IMR-90 (cell line): ENCODE results near the gene FAM227B.

Experiments
- CHD1 ChIP-seq: IDR thresholded peaks from 2 replicates; pipeline ENCODE4 v1.6.1; 2012; ENCODE audit warnings: low read depth, low read length, improper control_type of control experiment
- MXI1 ChIP-seq: IDR thresholded peaks from 2 replicates; pipeline ENCODE4 v1.6.1; 2012; ENCODE audit warnings: low read depth, mild to moderate bottlenecking, low read length, moderate library complexity, borderline replicate concordance
- NFE2L2 ChIP-seq: fragments of 150-350 bp; IDR thresholded peaks from 2 replicates; pipeline ENCODE4 v1.6.1; 2016; ENCODE audit warnings: low read depth, mild to moderate bottlenecking, low read length
- POLR2A ChIP-seq: IDR thresholded peaks from 2 replicates; pipeline ENCODE4 v1.6.1; 2012; ENCODE audit warnings: mild to moderate bottlenecking, low read depth, low read length
- RAD21 ChIP-seq: IDR thresholded peaks from 2 replicates; pipeline ENCODE4 v1.6.1; 2012; ENCODE audit warnings: low read length, improper control_type of control experiment
- RCOR1 ChIP-seq: IDR thresholded peaks from 2 replicates; pipeline ENCODE4 v1.6.1; 2012; ENCODE audit warnings: mild to moderate bottlenecking, low read length, improper control_type of control experiment; ENCODE audit not compliant: insufficient replicate concordance
- RFX5 ChIP-seq: IDR thresholded peaks from 2 replicates; pipeline ENCODE4 v1.8.0; 2012; ENCODE audit warnings: low read depth, mild to moderate bottlenecking, low read length, moderate library complexity
- SMC3 ChIP-seq: fragments of 150-350 bp; IDR thresholded peaks from 2 replicates; pipeline ENCODE4 v1.6.1; 2016; ENCODE audit warnings: low read depth, mild to moderate bottlenecking, antibody characterized with exemption, low read length, moderate library complexity
- TF ChIP-seq, protein P1 (sequence below): conservative IDR thresholded peaks from 2 replicates; pipeline ENCODE4 v1.5.1; 2012; ENCODE audit warnings: mild to moderate bottlenecking, low read depth, low read length, improper control_type of control experiment
- TF ChIP-seq, protein P2 (sequence below): fragments of 150-350 bp; IDR thresholded peaks from 2 replicates; pipeline ENCODE4 v1.6.1; 2017; ENCODE audit warnings: mild to moderate bottlenecking, antibody characterized with exemption, low read length, low read depth
- TF ChIP-seq, protein P3 (sequence below): fragments of 150-350 bp; IDR thresholded peaks from 2 replicates; pipeline ENCODE4 v1.6.1; 2016; ENCODE audit warnings: low read depth, mild to moderate bottlenecking, low read length, moderate library complexity, borderline replicate concordance

DNA sequence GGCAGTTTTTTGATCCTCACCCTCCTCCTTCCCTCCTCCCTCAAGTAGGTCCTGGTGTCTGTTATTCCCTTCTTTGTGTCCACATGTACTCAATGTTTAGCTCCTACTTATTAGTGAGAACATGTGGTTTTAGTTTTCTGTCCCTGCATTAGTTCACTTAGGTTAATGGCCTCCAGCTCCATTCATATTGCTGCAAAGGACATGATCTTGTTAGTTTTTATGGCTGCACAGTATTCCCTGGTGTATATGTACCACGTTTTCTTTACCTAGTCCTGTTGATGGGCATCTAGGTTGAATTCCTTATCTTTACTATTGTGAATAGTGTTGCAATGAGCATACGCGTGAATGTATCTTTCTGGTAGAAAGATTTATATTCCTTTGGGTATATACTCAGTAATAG, 259.2 kb downstream of the FAM227B start:
- TF ChIP-seq, protein P1, sequence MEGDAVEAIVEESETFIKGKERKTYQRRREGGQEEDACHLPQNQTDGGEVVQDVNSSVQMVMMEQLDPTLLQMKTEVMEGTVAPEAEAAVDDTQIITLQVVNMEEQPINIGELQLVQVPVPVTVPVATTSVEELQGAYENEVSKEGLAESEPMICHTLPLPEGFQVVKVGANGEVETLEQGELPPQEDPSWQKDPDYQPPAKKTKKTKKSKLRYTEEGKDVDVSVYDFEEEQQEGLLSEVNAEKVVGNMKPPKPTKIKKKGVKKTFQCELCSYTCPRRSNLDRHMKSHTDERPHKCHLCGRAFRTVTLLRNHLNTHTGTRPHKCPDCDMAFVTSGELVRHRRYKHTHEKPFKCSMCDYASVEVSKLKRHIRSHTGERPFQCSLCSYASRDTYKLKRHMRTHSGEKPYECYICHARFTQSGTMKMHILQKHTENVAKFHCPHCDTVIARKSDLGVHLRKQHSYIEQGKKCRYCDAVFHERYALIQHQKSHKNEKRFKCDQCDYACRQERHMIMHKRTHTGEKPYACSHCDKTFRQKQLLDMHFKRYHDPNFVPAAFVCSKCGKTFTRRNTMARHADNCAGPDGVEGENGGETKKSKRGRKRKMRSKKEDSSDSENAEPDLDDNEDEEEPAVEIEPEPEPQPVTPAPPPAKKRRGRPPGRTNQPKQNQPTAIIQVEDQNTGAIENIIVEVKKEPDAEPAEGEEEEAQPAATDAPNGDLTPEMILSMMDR, result no peak
- TF ChIP-seq, protein P2, sequence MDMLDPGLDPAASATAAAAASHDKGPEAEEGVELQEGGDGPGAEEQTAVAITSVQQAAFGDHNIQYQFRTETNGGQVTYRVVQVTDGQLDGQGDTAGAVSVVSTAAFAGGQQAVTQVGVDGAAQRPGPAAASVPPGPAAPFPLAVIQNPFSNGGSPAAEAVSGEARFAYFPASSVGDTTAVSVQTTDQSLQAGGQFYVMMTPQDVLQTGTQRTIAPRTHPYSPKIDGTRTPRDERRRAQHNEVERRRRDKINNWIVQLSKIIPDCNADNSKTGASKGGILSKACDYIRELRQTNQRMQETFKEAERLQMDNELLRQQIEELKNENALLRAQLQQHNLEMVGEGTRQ, result no peak
- TF ChIP-seq POLR2A, result no peak
- TF ChIP-seq RAD21, result no peak
- TF ChIP-seq RCOR1, result no peak
- no peak for TF ChIP-seq CHD1
- no peak for TF ChIP-seq MXI1
- TF ChIP-seq NFE2L2, result no peak
- no peak for TF ChIP-seq RFX5
- TF ChIP-seq, protein P3, sequence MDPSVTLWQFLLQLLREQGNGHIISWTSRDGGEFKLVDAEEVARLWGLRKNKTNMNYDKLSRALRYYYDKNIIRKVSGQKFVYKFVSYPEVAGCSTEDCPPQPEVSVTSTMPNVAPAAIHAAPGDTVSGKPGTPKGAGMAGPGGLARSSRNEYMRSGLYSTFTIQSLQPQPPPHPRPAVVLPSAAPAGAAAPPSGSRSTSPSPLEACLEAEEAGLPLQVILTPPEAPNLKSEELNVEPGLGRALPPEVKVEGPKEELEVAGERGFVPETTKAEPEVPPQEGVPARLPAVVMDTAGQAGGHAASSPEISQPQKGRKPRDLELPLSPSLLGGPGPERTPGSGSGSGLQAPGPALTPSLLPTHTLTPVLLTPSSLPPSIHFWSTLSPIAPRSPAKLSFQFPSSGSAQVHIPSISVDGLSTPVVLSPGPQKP, result no peak
- TF ChIP-seq SMC3, result no peak
